HG02571 (cell line): Measurements from ENCODE around the gene ASB9.
"Not testable (repeated sequence)": the region's sequence is repeated elsewhere in the genome, so short reads cannot be mapped to it uniquely, and the experiment has no call there.

Experiments used
- ATAC-seq: cut with Tn5 transposase; IDR thresholded peaks from one replicate; pipeline ENCODE4 v1.9.1; 2021; ENCODE audit warnings: mild to moderate bottlenecking, moderate library complexity; ENCODE audit not compliant: unreplicated experiment

The ASB9 gene, protein sequence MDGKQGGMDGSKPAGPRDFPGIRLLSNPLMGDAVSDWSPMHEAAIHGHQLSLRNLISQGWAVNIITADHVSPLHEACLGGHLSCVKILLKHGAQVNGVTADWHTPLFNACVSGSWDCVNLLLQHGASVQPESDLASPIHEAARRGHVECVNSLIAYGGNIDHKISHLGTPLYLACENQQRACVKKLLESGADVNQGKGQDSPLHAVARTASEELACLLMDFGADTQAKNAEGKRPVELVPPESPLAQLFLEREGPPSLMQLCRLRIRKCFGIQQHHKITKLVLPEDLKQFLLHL

DNA sequence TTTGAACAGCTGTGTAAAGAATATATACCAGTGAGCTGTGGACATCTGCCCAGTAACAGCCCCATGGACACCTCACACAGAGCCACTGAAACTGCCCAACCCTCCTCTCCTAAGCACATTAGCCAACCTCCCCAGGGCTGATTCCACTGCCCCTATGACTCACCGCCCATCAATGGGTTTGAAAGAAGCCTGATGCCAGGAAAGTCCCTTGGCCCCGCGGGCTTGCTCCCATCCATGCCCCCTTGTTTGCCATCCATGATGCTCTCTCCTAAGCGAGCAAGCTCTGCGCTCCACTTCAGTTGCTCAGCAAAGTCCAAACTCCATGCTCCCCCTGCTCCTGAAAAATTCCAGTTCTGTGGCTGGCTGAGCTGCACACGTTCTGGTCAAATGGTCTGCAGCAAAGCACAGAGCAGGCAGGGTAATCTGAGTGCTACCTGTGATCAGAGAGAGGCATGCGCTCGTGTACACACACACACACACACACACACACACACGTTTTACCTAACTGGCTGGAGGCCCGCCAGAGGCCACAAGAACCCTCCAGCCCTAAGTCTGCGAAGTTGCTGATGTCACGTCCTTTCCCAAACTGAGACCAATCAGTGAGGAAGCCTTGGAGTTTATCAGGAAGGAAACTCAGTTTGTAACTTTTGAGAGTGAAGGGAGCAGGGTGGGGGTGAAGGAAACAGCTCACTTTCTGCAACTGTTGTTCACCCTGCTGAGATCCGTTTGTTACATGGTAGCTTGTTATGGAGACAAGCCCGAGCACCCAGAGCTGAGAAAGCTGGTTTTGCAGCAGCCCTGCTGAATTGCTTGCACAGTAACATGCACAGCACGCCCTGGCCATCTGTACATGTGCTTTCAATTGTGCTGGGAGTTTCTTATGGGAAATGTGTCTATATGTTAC, at the start of gene ASB9:
ASB9 (minus strand) TSS at position 466 of the 904 bp plus-strand sequence; CDS start at position 257, 209 bp downstream.
- ATAC-seq = no peak

DNA sequence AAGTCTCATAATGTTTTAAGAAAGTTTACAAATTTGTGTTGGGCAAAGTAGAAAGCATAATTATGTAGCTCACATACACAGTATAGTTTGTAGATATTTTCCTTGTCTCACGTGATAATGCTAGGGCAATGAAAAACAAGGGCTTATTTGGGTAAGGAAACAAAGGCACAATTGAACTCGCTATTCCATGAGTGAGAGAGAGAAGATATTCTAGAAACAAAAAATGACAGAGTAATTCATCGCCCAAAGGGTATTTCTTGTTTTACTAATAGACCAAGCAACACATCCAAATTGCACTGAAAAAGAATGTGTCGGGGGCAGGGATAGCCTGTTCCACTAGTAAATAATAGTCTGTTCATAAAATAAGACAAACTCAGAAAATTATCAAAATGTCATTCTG, 49.2 kb upstream of the ASB9 start:
- no peak for ATAC-seq

DNA sequence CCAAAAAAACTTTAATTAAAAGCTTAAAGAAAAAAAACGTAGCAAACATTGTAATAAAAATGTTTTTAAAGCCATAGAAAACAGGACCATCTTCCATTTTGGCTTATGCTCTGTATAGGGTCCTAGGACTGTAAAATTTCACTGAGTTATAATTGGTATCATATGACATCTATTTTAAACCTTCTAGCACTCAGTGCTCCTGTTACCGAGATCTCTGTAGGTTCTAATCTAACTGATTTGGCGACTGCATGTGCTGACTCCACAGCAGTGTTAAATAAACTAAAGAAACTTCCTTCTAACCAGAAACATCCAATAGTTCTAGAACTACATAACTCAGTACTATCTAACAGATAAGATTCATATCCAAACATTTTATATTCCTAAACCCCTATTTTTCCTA, 45.6 kb upstream of the ASB9 start, which contains the start of gene ASB11:
ASB11 (minus strand) TSS at position 132 of the 400 bp plus-strand sequence; CDS start at position 97, 35 bp downstream.
- ATAC-seq = no peak

DNA sequence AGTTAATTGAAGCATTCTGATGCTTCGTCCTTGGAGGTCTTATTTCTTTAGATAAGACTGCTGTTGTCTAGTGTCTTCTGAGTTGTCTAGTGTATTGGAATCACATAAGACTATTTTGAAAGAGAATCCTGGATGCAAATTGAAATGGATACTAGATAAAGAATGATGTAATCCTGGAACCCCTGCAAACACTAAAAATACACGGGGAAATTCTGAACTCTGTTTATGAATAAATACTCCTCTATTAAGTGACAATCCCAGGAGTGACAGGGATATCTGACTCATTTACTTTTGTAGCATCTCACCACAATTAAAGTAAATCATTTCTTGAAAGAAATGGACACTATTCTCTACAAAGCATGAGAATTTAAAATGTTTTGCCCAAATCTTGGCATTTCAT, 44.6 kb upstream of the ASB9 start:
- no peak for ATAC-seq

DNA sequence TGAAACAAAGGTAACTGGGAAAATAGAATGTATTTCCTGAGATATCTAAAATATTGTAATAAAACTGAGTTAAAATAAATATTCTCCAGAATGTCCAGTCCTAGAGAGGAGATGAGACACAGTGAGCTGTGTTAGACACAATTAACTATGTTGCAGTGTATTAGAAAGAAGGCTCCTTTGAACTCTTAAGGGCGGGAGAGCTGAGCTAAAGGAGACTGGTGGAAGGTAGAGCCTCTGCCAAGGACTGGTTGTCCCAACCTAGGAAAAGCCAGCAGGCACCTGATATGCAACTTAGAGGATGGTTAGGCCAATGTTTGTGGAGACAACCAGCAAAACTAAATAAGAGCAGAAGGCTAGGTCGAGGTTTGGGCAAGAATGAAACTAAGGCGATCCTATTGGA, 41.2 kb upstream of the ASB9 start:
- no peak for ATAC-seq

DNA sequence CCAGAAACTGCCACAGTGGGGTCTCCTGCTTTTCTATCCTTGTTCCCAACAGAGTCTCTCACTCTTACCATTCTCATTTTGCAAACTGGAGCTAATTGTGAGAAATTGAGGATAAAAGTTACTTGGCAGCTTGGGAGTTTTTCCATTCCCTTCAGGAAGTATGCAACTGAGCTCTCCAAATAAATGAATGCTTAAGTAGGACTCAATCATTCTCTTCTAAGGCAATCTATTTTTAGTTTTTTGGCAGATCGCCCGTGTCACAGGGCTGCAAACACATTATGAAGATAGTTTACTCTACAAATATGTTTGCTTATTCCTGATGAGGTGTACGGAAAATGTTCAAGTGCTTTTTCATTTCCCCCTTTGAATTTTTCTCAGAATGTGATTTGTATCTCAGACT, 40.2 kb upstream of the ASB9 start:
- ATAC-seq = no peak

DNA sequence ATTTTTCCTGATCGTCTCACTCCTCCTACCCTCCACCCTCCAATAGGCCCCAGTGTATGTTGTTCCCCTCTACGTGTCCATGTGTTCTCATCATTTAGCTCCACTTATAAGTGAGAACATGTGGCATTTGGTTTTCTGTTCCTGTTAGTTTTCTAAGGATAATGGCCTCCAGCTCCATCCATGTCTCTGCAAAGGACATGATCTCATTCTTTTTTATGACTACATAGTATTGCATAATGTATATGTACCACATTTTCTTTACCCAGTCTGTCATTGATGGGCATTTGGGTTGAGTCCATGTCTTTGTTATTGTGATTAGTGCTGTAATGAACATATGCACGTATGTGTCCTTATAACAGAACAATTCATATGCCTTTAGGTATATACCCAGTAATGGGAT, 36.0 kb upstream of the ASB9 start:
- ATAC-seq = not testable (repeated sequence)

DNA sequence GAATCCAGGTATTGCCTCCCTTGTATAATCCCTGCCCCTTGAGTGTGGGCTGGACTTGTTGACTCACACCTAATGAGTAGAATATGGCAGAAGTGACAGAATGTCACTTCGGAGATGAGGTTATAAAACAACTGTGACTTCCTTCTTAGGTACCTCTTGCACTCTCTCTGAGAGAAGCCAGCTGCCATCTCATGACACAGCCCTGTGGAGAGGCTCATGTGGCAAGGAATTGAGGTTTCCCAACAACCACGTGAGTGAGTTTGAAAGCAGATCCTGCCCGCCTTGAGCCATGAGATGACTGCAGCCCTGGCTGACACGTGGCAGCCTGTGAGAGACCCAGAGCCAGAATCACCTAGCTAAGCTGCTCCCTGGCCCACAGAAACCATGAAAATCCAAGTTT, 32.0 kb upstream of the ASB9 start:
- ATAC-seq = no peak

DNA sequence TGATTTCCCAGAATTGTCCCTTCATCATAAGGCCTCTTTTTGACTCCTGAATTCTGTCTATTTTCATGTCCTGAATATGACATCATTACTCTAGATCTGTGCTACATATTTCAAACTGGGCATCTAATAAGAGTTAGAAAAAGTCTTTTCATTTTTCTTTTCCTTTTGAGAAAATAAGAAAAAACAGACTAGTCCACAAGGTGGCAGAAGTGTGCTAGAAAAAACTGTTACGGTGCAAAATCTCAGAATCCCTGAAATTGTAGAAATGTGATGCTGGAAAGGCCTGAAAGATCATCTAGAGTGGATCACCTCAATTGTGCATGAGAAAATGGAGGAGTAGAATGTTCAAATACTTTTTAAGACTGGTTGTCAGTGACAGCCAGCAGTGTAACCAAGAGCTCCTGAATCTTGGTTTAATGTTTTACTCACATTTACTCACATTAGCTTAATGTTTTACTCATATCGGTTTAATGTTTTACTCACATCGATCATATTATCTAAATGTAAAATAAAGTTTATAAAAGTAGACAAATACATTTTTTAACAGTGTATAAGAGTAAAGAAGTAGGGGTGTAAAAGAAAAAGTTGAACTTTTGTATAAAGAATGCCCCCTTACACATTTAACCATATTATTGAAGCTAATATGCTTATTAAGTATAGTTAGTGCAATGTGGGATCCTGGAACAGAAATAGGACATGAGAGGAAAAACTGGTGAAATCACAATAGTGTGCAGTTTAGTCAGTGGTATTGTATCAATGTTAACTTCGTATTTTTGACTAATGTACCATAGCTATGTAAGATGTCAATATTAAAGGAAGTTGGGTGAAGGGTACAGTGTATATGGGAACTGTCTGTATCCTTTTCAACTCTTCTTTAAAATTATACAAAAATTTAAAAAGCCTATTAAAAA, 30.3 kb upstream of the ASB9 start:
- no peak for ATAC-seq

DNA sequence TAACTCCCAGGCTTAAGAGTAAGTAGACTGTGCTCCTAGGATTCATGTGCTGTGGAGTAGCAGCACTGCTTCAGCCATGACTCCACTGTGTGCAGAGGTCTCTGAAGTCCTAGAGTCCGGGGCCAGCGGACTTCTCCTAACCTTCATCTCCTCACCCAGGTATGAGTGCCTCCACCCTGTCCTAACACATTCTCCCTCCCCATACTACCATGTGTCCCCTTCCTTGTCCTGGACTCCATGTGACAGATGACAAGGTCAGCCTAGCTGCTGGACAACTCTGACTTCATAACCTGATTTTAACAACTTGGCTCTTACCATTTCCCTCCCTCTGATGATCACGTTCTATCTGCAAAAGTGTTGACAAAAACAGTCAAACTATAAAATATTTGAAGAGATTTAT, 28.9 kb upstream of the ASB9 start:
- no peak for ATAC-seq

DNA sequence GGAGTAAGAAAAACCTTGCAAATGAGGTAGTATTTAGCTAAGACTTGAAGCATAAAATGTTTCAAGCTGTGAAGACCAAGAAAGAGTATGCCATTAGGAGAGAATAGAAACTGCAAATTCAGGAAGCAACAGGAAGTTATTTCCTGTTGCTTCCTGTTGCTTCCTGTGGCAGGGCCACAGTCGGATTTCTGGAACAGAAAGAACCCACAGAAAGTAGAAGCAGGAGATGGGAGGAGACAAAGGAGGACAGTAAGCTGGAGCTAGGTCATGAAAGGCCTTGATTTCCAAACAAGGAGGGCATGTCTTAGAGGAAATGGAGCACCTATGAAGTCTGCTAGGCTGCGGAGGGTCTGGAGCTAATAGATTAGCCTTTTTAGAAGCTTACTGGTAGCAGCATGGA, 28.3 kb upstream of the ASB9 start:
- no peak for ATAC-seq

DNA sequence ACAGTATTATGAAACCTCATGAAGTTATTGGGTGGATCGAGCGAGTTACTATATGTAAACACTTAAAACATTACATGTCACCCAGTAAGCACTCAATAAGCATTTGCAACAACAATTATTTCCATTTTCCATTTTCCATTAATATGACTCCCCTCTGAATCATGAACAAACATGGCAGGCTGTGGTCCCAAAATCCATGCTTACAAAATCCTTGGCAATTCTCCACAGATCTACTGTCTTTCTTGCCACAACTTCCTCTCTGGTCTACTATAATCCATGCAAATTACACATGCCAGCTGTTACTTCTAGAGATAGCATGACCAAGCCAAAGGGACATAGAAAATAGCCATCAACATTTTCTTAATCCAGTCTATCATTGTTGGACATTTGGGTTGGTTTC, 23.6 kb upstream of the ASB9 start:
- ATAC-seq = no peak

DNA sequence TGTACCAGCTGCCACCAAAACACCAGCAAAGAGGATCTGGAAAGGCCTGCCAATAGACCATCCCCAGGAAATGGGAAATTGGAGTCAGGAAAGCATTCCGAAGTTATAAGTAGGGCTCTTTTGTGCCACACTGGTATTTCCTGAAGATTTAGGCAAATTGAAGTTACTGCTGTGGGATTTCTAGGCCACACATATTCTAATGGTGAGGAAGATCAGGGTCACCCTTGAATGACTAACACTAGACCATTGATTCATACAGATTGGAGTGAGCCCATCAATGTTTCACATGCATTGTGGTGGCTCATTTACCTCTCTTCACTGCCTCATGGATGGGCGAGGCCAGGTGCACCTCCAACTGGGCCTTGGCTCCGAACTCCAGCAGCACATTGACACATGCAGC, 23.0 kb upstream of the ASB9 start:
- no peak for ATAC-seq

DNA sequence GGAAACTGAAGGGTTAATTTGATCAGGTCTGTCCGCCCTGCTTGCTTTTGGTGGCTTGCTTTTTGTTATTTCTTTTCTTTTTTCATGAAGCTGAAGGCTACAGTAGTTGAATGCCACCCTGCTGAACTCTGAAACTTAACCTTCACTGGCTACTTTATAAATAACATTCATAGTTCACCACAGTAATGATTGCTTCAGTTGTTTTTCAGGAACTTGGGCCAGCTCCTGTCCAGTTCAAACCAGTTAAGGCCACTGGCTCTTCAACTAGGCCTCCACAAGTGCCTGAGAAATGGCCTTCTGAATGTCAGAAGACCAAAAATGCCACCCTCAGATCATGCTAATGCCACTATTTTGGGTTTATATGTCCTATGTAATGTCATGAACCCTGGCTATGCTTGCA, 7.7 kb upstream of the ASB9 start:
- ATAC-seq = no peak

DNA sequence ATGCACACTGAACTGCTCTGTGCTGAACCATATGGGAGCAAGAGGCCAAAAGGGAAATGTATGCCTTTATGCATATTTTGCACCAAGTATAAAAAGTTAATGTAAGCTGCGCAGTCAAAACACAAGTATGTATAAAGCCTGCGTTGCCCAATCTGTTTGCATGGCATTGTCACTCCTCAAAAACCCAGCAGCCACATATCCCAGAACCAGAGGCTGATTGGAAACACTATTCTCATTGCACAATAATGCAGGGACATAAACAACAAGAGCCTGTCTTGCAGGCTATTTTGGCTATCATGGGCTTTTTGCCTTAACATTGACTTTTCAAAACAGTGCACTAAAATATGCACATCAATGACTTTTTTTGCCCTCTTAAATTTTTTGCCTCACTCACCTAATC, 5.1 kb upstream of the ASB9 start:
- ATAC-seq = no peak

DNA sequence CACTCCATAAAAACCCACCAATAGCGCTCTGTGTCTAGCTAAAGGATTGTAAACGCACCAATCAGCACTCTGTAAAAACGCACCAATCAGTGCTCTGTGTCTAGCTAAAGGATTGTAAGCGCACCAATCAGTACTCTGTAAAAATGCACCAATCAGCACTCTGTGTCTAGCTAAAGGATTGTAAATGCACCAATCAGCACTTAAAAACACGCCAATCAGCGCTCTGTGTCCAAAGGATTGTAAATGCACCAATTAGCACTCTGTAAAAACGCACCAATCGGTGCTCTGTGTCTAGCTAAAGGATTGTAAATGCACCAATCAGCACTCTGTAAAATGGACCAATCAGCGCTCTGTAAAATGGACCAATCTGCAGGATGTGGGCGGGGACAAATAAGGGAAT, 3.4 kb upstream of the ASB9 start:
- ATAC-seq = not testable (repeated sequence)

DNA sequence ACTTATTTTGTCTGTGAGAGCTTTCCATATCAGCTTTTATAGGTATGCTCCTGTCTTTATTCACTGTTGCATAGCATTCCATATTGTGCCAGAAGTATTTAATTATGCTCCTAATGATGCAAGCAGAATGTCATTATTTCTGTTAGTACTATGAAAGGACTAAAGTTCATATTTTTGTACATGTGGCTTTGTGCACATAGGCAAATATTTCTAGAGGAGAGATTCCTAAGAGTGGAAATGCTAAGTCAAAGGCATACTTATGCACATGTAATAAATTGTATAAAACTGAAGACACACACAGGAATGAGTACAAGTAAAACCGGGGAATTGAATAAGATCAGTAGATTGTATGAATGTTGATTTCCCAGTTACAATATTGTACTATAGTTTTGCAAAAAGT, 1.9 kb upstream of the ASB9 start:
- ATAC-seq = no peak

DNA sequence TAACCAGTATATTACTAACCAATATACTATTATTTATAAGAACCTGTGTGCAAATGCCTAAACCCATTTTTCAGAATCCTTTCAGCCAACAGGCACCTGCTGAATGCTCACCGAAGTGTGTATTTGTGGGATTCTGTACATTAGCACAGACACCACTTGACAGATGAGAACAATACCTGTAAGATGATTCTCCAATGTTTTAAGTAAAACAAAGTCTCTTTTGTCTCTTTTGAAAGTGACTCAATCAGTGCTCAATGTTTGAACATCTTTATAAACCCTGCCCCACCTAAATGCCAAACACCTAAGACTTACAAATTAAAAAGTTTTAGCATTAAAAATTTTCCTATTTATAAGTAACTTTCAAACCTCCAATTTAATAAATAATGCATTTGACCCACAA, 763 bp downstream of the ASB9 start:
- no peak for ATAC-seq

DNA sequence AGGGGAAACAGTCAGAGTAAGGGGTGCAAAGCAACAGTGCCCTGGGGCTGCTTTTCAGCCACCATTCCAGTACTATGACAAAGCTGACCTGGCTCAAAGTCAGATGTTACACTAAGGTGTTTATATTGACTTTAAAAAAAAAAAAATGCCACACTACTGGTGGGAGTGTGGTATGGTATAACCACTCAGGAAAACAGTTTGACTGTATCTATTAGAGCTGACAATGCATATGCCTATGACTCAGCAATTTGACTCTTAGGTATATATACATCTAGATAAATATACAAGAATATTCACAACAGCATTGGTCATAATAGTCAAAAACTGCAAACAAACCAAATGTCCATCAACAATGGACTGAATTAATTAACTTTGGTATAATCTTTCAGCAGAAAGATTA, 15.0 kb downstream of the ASB9 start:
- ATAC-seq = no peak

DNA sequence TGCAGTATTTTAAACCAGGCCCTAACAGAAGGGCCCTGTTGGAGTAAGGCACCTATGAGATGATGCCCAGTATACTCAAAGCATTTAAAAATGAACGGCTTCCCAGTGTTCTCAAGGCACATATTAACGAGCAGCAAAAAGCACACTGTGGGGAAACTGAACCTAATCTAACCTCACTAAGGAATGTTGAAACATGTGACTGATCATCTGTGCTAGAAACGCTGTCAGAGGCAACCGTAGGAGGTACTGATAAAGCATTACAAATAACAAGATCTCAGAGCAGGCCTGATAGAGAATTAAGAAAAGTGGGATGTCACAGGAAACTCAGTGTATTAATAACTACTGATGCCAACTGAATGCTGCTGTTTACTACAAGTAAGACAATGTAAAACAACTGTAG, 24.0 kb downstream of the ASB9 start:
- no peak for ATAC-seq

DNA sequence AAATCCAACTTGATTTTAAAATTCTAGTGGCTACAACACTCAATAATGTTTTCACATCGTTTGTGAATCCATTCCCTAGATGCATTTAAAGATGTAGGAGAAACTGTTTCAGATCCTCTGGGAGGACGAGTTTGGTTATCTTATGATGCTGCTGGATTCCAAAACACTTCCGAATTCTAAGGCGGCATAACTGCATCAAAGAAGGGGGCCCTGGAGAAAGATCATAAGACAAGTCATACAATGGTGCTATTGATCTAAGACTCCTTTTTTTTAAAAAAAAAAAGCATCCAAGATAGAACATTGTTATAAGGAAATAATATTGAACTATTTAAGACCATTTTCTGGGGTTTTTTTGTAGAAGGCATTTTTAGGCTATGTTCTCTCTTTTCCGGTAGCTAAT, 25.5 kb downstream of the ASB9 start:
- ATAC-seq = no peak
